ENCODE data around the gene PRKCA. TPM values are rescaled to one million over a fixed set of nuclear protein-coding genes. Genes with fewer than 3 reads are reported as not detected.

PRKCA gene
- total RNA-seq, 1 donor from 2014 or later = 5.6 TPM

DNA sequence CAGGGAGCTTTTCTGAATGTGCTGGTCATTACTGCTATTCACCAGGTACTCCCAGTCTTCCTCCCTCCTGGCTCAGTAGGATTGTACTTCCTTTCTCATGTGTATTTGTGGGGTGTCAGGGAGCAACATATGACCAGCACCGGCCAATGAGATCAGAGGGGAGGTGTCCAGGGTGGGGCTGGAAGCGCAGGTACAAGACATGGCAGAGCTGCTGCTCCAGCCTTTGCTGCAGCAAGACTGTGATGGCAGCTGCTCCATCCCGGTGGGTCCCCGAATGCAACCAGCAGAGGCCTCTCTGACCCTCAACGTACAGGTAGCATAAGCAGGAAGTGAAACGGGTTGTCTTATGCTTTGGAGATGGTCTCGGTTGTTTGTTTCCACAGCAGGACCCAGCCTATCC lies 478.7 kb downstream of the PRKCA start:
- Histone ChIP-seq H3K9me3 (replicated peaks) (no peaks in the 10 kb centered on the region), H3K4me1 (no peaks in the 10 kb centered on the region), H3K4me3 (no peak overlapping the region), H3K36me3 (no peaks in the 10 kb centered on the region), H3K27ac (replicated peaks) (no peak overlapping the region), H3K27me3 (ENCODE audit: low read depth) (no peaks in the 10 kb centered on the region)
- no peak for DNase-seq
- intact Hi-C loops (cut with micrococcal nuclease) = no loop called here
- TF ChIP-seq, protein P1, sequence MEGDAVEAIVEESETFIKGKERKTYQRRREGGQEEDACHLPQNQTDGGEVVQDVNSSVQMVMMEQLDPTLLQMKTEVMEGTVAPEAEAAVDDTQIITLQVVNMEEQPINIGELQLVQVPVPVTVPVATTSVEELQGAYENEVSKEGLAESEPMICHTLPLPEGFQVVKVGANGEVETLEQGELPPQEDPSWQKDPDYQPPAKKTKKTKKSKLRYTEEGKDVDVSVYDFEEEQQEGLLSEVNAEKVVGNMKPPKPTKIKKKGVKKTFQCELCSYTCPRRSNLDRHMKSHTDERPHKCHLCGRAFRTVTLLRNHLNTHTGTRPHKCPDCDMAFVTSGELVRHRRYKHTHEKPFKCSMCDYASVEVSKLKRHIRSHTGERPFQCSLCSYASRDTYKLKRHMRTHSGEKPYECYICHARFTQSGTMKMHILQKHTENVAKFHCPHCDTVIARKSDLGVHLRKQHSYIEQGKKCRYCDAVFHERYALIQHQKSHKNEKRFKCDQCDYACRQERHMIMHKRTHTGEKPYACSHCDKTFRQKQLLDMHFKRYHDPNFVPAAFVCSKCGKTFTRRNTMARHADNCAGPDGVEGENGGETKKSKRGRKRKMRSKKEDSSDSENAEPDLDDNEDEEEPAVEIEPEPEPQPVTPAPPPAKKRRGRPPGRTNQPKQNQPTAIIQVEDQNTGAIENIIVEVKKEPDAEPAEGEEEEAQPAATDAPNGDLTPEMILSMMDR (IDR thresholded peaks at IDR 0.05; ENCODE audit: borderline replicate concordance) = no peak

DNA sequence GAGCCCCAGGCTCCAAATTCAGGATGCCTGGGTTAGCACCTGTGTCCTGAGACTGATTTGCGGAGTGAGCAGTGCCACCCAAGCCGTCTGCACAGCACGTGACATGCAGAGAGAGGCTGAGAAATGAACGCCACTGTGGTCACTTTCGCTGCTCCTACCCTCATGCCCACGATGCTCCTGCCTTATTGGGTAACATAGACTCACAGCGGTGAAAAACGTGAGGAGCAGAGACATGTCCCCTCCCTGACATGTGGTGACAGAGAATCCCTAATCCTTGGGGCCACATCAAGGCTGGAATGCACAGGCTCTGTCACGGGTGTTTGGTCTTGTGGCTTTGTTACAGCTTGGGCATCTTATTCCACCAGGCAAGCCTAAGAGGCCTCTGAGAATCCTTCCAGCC lies 480.4 kb downstream of the PRKCA start:
- H3K36me3 ChIP-seq = no peaks in the 10 kb centered on the region
- no peak for DNase-seq
- no peaks in the 10 kb centered on the region for H3K4me1 ChIP-seq
- no peak overlapping the region for H3K27ac ChIP-seq (replicated peaks)
- no peaks in the 10 kb centered on the region for H3K27me3 ChIP-seq (ENCODE audit: low read depth)
- no peak overlapping the region for H3K4me3 ChIP-seq
- TF ChIP-seq, protein P1 (IDR thresholded peaks at IDR 0.05; ENCODE audit: borderline replicate concordance) = no peak
- intact Hi-C loops (cut with micrococcal nuclease) = no loop called here
- no peaks in the 10 kb centered on the region for H3K9me3 ChIP-seq (replicated peaks)

DNA sequence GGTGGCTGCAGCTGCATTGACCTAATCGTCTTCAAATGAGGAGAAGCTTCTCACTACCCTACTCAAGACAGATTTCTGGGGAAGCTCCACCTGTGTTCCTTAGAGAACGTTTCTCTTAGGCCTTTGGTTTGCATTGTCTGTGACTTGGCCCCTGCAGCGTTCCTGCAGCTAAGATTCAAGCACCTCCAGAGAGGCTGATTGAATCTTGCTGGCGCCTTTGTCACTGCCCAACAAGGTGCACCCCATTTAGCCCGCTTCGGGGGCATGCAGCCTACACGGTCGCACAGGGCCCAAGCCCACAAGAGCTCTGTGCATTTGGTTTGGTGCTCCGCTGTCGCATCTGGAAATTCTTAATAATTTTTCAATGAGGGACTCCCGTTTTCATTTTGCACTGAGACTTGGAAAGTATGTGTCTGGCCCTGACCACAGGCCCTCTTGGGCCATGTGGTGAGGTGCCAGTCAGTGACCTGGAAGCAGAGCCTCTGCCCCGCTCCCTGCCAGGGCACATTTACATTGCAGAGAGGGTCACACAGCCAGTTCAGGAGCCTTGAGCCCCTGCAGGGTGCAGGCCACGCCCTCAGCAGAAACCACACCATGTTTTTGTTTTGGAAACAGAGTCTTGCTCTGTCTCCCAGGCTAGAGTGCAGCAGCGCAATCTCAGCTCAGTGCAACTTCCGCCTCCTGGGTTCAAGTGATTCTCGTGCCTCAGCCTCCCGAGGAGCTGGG lies 481.4 kb downstream of the PRKCA start:
- no peak for DNase-seq
- TF ChIP-seq, protein P1 (IDR thresholded peaks at IDR 0.05; ENCODE audit: borderline replicate concordance) = no peak
- intact Hi-C loops (cut with micrococcal nuclease) = no loop called here
- Histone ChIP-seq H3K27me3 (ENCODE audit: low read depth) (no peaks in the 10 kb centered on the region), H3K4me3 (no peak overlapping the region), H3K36me3 (no peaks in the 10 kb centered on the region), H3K9me3 (replicated peaks) (no peaks in the 10 kb centered on the region), H3K27ac (replicated peaks) (no peak overlapping the region), H3K4me1 (no peaks in the 10 kb centered on the region)

DNA sequence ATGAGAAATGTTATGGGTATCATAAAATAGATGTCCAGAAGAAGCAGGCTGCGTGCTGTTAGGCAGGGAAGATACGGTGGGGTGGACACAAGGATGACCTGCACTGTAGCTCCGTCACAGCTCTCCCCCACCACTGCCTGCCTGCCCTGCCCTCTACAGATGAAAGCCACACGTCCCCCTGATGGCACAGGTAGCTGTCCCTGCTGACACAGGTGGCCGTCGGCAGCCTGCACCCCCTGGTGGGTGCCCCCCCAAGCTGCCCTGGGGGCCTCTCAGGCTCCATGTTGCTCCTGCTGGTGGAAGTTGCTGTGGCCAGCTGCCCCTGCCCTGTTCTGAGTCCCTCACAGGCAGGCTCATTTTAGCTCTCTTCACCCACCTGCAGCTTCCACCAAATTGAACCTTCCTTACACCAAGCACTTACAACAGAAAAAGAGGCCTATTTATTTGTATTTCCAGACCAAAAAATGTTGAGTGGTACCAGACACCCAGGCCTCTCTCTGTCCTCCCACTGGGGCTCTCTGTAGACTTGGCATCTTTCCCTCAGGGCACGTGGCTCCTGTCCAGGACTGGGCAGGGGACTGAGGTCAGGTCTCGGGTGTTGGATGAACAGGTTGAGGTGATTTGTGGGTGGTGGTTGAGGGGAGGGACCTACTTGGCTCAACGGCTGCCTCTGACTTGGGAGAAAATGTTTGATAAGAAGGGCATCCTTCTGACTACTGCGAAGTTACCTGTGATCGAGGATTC lies 482.4 kb downstream of the PRKCA start:
- TF ChIP-seq, protein P1 (IDR thresholded peaks at IDR 0.05; ENCODE audit: borderline replicate concordance) = no peak
- Histone ChIP-seq H3K27ac (replicated peaks) (no peak overlapping the region), H3K4me1 (no peaks in the 10 kb centered on the region), H3K27me3 (ENCODE audit: low read depth) (no peaks in the 10 kb centered on the region), H3K4me3 (no peak overlapping the region), H3K9me3 (replicated peaks) (no peaks in the 10 kb centered on the region), H3K36me3 (peaks cover 2% of the 10 kb centered on the region)
- no peak for DNase-seq
- intact Hi-C loops (cut with micrococcal nuclease) = no loop called here

DNA sequence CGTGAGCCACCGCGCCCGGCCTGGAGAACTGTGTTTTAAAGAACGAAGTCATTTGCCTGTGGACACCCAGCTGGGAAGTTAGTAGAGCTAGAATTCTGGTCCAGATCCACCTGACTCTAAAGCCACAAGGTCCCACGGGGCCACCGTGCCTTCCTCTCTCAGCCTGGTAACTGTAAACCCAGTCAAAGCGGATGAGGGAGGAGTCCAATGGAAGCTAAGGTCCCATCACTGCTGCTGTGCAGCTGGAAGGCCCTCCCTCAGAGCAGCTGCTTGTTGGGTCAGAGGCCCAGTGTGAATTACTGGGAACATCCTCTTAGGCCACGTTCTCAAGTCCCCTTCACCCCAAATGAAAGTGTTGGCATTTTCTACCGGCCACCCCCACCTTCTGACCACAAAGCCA lies 483.7 kb downstream of the PRKCA start:
- intact Hi-C loops (cut with micrococcal nuclease) = no loop called here
- Histone ChIP-seq H3K9me3 (replicated peaks) (no peaks in the 10 kb centered on the region), H3K27me3 (ENCODE audit: low read depth) (no peaks in the 10 kb centered on the region), H3K4me3 (no peak overlapping the region), H3K36me3 (peaks cover 5% of the 10 kb centered on the region), H3K27ac (replicated peaks) (no peak overlapping the region), H3K4me1 (no peaks in the 10 kb centered on the region)
- TF ChIP-seq, protein P1 (IDR thresholded peaks at IDR 0.05; ENCODE audit: borderline replicate concordance) = no peak
- DNase-seq = no peak
